Hepatic stellate cell (primary cell): ENCODE measurements around the gene EFCAB11.
A peak's percentile ranks its signal among the peaks of the same experiment; 100 is the strongest.
"Not testable (repeated sequence)": the region's sequence is repeated elsewhere in the genome, so short reads cannot be mapped to it uniquely, and the experiment has no call there.

Experiments used
- DNase-seq: peaks from one replicate; pipeline ENCODE4 v3.0.0; 2011; ENCODE audit warnings: low spot score

EFCAB11 gene

DNA sequence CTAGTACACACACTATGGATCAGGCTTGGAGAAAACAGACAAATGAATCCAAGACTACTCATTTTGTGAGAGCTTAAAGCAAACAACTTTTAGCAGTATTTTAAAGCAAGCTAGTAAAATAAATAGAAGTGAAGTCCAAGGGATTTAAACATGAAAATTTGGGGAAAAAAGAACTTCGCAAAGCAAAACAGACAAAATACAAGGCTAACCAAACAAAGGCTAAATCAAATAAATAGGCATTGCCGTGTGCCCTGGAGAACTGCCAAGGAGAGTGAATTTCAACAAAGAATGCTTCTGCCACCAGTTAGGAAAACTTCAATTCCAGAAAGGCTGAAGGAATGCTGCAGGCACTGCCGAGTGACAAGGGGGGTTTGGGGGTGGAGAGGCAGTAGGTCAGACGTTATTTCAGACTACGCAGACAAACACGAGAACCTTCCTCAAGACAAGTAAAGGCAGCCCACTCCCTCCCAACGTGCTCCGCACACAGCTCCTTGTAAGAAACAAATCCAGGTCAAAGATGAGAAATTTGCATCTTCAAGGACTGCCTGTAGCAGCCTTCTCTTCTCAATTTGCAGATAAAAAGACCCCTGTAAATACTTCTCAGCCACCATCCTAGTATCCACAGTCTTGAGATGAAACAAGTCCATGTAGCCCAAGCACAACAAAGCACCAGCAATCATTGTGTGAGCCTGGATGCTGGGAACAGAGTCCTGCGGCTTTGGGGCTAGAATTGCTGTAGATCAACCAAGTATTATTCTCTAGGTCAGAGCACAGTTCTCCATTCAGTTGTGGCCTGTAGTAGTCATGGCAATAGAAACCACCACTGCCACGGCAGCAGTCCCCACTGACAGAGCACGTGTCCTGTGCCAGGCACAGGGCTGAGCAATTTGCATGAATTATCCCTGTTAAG lies 43.3 kb downstream of the EFCAB11 start:
- DNase-seq: peak; percentile 42

DNA sequence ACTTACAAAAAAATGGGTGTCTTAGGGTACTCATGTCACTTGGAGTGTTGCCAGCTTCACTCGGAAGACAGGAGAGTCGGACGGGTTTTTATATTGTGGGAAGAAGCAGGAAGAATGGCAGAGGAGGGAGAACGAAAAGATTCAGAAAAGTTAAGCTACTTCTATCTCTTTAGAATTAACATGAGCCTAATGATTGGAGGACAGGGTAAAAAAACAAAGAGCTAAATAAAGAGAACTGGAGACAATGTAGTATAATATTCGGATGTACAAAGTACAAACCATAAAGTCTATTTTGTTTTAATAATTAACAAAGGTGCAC lies 43.9 kb downstream of the EFCAB11 start:
- no peak for DNase-seq

DNA sequence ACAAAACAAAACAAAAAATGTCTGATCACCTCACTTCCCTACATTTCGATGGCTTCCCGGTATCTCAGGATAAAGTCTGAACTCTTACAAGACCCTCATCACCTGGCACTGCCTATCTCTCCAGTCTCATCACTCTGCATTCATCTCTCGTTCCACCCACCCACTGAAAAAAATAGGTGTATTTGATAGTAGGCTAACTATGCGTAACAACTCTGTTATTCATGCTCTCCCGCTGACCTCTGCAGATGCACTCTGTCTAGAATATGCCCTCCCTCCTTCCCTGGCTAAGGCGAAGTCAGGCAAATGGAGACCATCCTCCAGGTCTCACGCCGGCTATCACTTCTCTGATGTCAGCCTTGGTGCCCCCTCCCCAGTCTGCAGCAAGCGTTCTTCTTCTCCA lies 44.9 kb downstream of the EFCAB11 start:
- DNase-seq: no peak

DNA sequence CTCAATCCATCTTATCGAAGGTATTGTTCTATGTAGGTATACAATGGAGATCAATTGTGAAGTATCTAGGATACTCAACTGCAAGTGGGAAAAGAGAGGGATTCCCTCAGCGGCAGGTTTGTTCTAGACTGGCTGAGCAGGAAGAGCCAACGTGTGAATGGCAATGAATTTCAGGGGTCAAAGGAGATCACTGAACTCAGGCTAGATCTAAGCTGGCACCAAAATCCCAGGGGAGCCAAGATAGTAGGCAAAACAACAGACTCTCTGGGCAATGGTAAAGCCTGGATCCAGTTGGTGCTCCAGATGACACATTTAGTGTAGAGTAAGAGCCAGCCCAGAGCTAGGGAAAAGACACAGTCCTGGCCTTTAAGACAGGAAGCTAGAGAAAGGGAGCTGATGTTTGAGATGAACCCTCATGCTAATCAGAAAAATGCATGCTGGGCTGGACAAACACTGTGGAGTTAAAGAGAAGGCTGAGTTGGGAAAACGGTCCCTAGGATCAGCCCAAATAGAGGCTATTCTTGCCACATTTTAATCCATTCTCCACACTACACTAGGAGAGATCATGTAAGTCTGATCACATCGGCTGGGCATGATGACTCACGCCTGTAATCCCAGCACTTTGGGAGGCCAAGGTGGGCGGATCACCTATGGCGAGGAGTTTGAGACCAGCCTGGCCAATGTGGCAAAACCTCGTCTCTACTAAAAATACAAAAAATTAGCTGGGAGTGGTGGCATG lies 45.6 kb downstream of the EFCAB11 start:
- no peak for DNase-seq

DNA sequence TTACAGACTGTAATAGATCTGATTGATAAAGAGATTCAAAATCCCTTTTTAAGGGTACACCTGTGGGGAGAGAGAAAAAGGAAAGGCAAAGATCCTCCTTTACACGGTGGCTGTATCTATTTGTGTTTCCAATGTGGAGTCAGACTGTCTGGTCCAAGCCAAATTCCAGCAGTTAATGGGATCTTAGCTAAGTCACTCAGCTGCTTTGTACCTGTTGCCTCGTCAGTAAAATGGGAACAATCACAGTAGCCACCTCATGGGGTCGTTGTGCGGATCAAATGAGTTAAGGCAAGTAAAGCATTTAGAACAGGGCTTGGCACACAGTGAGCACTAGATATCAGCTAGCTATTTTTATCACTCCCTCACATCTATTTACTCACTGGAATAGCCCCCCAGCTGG lies 46.9 kb downstream of the EFCAB11 start:
- DNase-seq: no peak

DNA sequence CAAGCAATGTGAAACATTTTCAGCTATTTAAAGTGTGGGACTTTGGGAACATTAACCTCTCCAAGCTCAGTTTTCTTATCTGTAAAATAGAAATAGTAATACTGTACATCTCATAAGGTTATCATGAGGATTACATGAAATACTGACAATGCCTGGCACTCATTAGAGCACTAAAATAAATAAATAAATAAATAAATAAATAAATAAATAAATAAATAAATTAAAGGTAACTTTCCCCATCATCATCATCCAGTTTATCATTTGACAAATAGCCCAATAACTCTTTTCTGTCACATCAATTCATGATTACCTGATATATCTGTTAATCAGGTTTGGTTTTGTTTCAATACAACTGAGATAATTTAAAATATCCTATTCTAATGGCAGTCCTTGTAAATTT lies 48.5 kb downstream of the EFCAB11 start:
- no peak for DNase-seq

DNA sequence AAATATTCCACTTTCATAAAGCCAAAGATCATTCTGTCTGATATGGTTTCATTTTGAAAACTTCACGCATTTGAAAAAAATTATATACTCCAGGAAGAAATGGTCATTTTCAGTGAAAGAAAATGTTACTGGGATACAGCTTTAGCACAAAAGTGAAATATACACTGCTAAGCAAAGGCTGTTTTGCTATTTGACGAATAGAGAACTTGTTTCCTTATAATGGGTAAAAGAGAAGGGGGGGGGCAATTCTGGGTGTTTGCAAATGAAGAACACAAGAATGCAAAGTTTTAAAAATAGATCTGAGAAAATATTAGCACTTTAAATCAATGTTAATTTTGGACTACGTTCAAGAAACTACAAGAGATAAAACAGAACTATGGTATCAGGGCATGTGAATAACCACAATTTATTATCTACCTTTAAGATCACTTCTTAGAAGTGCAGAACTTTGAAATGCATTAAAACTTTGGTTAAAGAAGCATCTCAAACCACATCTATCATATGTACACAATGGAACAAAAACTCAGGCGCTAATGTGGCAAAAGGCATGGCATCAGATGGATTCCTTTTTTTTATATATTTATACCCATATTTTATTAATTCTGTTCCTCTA lies 51.1 kb downstream of the EFCAB11 start:
- DNase-seq: no peak

DNA sequence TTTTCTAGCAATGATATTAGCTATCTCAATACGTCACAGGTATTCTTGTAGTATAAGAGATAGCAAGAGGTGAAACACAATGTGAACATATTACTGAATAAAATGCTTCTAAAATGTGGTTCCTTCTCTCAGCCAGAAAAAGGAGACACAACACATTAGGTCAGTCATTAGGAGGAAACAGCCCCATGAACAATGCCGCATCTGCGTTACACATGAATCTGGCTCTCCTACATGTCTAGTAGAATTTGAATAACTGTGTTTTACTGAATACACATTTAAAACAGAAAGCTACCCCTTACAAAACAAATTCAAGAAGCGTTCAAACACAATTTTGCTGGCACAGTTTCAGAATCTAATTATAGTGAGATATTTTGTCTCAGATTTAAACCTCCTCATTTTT lies 51.6 kb downstream of the EFCAB11 start:
- DNase-seq: no peak

DNA sequence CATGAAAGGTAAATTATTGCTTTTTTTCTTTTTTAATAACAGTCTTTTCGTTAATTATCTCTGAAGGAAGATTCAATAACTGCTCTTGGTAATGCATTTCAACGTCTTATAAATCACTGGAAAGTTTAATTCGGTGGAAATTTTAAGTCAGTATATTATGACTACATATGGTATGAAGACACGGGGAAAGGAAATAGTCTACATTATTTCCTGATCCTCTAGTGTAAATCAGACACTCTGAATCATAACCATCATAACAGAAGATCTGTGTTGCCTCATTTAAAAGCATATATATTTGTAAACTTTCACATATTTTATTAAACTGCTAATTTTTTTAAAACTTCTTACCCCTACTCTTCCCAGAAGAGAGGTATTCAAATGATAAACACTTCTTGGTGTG lies 53.7 kb downstream of the EFCAB11 start:
- no peak for DNase-seq

DNA sequence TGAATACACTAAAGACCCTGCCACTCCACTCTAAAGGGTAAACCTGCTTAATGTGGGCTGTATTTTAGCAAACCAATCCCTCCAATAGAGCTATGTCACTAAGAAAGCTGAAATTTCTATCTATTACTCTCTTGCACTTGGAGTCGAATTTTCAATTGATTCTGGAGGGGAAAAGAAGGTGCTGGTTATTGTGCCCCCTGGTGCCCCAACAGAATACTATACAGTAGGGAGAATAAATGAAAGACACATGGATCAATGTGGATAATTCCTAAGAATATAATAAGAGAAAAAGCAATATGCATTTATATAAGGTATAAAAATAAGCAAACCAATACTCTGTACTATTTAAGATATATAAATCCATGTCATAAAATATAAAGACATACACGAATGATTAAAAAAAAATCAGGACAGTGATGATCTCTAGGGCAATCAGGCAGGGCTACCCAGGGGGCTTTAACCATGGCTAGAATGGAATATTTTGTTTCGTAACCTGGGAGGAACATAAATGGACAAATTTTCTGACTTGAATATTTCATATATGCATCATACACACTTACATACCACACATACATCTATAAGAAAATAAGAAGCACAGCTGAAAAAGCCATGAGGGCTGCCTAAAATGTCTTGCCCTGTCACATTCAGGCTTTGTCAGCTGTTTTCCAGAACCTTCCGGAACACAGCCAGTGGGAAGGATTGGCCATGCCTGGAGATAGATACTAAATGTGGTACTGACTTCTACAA lies 54.4 kb downstream of the EFCAB11 start:
- peak; percentile 22 for DNase-seq

DNA sequence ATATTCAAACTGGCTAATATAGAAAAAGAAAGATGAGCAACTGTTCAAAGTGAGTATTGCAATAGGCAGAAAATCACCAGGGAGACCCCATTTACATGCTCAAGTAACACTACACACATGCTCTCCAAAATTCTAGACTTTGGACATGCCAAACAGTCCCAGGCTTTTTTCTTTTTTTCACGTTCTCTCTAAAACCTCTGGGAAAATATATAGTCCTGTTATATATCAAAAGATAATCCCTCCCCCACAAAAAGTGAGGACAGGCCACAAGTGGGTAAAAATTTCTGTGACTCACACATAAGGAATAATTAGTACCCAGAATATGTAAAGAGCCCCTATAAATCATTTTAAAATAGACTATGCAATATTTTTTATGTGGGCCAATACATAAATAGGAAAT lies 55.2 kb downstream of the EFCAB11 start:
- DNase-seq: no peak

DNA sequence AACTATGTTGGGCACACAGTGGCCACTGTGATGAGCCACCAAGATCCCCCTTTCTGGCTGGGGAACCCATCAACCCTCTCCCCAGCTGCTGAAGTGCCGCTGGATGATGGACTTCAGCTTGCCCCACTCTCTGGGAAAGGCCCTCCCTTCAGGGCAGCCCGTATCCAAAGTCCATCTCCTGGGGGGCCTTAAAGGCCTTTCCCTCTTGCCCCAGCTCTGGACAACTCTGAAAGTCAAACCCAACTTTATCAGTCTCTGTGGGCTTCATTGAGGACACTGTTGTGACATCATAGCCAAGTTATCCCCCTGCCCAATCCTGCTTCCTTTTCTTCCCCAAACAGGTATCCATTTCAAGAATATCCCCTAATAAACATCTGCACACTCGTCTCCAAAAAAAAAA lies 61.1 kb downstream of the EFCAB11 start:
- not testable (repeated sequence) for DNase-seq

DNA sequence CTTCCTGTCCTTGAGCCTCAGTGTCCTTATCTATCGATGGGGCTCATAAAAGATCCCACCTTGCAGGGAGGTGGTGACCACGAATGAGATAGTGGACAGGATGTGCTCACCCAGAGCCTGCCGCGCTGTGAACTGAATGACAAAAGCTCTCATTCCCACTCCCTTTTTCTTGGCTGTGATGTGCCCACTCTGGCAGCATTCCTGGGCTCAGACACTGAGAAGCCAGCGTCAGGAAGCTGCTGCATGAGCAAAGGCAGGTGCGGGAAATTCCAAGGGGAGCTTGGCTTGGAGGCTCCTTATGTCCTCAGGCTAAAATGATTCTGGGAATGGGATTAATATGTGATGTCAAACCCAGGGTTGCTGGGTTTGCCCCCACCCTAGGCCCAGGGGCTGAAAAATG lies 61.6 kb downstream of the EFCAB11 start:
- DNase-seq: no peak

DNA sequence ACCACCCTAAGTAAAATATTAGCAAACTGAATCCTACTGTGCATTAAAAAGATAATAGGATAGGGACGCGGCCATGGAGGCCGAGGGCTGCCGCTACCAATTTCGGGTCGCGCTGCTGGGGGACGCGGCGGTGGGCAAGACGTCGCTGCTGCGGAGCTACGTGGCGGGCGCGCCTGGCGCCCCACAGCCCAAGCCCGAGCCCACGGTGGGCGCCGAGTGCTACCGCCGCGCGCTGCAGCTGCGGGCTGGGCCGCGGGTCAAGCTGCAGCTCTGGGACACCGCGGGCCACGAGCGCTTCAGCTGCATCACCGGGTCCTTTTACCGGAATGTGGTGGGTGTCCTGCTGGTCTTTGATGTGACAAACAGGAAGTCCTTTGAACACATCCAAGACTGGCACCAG lies 62.8 kb downstream of the EFCAB11 start:
- not testable (repeated sequence) for DNase-seq

DNA sequence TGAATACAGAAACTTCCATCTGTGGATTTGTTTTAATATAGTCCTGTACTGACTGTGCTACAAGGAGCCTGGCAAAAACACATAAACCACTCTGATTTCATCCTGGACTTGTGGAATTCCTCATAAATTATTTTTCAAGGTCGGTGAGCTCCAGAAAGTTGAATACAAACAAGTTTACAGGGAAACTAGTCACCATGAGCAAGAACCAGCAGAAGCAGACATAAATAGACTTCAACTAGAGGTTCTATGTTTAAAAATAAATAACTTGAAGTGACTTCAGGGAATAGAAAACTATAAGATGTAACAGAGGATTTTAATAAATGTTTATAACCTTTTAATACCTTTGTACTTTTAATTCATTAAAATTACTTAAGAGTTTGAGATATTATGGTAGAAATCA lies 63.5 kb downstream of the EFCAB11 start:
- DNase-seq: no peak

DNA sequence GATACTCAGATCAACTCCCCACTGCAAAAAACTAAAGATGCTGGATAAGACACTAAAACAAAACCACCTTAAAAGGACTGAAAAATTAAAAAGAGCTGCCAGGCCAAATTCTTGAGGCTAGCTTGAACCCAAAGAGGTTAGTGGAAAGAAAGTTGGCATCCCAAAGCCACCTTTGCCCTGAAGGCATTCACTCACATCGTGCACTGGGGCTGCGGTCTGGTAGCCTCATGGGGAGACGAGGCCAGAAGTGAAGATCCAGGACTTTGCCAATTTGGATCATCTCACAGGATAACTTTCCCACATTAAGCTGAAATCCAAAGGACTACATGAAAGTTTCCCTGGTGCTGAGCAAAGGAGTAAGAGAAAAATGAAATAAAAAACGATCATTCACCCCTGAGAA lies 63.9 kb downstream of the EFCAB11 start:
- DNase-seq: no peak

DNA sequence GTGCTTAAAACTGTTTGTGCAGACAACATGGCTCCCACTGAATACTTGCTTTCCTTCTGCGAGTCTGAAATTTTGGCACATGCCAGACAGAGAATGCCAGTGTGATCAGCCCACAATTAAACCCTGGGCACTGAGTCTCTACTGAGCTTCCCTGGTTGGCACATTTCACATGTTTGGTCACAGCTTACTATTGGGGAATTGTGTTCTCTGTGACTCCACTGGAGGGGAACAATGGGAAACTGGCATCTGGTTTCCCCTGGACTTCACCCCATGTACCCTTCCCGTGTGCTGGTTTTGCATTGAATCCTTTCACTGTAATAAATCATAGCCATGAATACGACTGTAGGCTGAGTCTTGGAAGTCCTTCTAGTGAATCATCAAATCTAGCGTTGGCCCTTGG lies 64.9 kb downstream of the EFCAB11 start:
- DNase-seq: no peak

DNA sequence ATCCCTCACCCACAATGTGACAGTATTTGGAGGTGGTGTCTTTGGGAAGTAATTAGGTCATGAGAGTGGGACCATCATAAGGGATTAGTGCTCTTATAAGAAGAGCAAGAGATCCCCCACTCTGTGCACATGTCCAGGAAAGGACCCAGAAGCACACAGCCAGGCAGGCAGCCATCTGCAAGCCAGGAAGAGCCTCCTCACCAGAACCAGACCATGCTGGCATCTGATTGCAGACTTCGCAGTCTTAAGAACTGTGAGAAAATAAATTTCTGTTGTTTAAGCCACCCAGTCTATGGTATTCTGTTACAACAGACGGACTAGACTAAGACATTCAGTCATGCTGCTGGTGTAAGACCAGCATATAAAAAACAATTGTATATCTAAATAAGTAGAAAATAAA lies 69.8 kb downstream of the EFCAB11 start:
- DNase-seq: no peak

DNA sequence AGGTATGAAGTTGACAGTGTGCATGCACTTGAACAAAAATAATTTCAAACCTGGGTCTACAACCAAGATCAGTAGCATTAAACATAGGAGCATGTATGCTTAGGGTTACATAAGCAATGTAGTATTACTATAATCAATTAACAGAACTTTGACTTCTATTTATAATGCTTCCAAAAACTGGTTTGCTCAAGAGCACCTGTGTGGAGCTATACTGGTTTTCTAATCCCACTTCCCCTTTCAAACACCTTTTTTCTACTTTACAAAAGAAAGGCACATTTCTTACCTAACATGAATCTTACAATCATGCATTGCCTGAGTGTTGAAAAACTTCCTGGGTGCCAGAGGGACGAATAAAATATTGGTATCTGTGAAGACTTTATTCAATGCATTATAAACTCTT lies 72.7 kb downstream of the EFCAB11 start:
- DNase-seq: no peak

DNA sequence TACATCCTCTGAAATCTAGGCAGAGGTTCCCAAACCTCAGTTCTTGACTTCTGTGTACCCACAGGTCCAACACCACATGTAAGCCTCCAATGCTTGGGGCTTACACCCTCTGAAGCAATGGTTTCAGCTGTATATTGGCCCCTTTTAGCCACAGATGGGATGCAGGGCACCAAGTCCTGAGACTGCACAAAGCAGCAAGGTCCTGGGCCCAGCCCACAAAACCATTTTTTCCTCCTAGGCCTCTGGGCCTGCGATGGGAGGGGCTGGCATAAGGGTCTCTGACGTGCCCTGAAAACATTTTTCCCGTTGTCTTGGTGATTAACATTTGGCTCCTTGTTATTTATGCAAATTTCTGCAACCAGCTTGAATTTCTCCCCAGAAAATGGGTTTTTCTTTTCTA lies 80.4 kb downstream of the EFCAB11 start:
- not testable (repeated sequence) for DNase-seq

DNA sequence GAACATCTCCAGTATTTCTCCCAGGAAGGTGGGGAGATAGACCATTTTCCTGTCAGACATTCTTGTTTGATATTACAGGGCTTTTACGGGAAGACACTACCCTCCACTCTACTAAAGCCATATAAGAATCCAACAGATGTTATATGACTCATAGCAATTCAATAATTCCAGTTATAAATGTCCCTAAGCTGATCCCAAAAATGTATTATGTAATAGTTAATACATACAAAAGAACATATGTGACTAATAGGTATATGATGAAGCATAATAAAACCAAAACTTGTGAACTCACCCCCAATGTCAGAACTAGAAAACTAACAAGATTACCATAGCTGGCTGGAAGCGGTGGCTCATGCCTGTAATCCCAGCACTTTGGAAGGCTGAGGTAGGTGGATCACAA lies 84.2 kb downstream of the EFCAB11 start:
- DNase-seq: peak; percentile 6

DNA sequence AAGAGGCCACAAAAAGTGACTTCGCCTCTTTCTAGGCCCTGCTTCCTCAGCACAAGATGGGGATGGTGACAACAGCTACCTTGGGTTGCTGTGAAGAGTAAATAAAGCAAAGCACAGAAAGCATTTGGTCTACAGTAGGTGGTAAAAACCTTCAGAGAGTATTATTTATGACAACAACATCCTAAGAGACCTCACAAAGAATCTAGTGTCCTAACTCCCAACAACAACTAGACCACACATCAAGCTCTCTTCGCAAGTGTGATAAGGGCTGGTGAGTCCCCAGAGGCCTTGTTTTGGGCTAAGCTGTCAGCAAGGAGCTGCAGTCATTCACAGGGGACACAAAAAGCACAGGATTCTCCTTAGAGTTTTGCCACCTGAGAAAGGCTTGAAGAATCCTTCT lies 84.9 kb downstream of the EFCAB11 start:
- no peak for DNase-seq

DNA sequence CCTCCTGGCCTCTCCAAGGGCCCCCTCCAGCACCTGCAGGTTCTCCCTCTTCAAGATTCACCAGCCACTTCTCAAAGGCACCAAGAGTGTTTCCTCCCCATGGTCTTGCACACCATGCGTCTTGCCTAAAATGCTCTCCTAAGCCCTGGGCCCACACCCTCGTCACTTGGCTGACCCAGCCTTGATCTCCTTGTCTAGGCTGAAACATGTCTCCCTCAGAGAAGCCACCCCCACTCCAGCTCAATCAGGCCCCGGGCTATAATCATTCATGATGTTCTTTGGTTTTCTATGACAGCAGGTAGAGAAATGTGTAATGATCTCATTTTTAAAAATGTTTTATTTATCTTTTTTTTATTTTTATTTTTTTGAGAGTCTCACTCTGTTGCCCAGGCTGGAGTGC lies 88.1 kb downstream of the EFCAB11 start:
- no peak for DNase-seq
